Measurements from ENCODE around the gene AFMID. TPM values are rescaled to one million over a fixed set of nuclear protein-coding genes. Genes with fewer than 3 reads are reported as not detected.

AFMID gene
- total RNA-seq, 1 donor from 2014 or later = 47.6 TPM

DNA sequence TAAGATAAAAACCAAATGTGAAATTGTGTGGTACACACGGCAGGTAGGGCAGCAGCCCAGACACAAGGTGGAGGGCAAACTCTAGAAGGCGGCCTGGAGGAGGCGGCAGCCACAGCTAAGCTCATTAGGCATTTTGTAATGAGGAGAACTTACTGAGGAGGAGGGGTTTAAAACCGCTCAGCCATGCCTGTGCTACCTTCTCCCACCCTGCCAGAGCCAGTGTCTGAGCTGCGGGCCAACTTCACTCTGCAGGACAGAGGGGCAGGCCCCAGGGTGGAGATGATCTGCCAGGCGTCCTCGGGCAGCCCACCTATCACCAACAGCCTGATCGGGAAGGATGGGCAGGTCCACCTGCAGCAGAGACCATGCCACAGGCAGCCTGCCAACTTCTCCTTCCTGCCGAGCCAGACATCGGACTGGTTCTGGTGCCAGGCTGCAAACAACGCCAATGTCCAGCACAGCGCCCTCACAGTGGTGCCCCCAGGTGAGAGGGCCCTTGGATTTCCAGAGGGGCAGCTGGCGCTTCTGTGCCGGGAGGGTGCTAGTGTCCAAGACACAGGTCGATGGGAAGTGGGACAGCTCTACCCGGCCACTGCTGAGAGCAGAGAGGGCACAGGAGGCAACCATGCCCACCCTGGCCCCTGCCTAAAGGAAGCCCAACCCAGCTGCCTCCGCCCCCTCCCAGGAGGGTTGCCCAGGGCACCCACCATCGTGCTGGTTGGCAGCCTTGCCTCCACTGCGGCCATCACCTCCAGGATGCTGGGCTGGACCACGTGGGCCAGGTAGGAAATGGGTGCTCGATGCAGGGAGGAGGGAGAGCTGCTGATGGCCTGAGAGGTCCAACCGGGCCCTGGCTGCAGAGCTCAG, 23.0 kb upstream of the AFMID start:
- TF ChIP-seq POLR2A (IDR thresholded peaks at IDR 0.05) = no peak
- no peak for TF ChIP-seq POLR2AphosphoS5 (IDR thresholded peaks at IDR 0.05; ENCODE audit: insufficient read depth in 1 of 2, low read depth in 1 of 2)
- TF ChIP-seq, protein P1, sequence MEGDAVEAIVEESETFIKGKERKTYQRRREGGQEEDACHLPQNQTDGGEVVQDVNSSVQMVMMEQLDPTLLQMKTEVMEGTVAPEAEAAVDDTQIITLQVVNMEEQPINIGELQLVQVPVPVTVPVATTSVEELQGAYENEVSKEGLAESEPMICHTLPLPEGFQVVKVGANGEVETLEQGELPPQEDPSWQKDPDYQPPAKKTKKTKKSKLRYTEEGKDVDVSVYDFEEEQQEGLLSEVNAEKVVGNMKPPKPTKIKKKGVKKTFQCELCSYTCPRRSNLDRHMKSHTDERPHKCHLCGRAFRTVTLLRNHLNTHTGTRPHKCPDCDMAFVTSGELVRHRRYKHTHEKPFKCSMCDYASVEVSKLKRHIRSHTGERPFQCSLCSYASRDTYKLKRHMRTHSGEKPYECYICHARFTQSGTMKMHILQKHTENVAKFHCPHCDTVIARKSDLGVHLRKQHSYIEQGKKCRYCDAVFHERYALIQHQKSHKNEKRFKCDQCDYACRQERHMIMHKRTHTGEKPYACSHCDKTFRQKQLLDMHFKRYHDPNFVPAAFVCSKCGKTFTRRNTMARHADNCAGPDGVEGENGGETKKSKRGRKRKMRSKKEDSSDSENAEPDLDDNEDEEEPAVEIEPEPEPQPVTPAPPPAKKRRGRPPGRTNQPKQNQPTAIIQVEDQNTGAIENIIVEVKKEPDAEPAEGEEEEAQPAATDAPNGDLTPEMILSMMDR (IDR thresholded peaks at IDR 0.05) = no peak
- intact Hi-C loops (cut with DNase I) = no loop called here

DNA sequence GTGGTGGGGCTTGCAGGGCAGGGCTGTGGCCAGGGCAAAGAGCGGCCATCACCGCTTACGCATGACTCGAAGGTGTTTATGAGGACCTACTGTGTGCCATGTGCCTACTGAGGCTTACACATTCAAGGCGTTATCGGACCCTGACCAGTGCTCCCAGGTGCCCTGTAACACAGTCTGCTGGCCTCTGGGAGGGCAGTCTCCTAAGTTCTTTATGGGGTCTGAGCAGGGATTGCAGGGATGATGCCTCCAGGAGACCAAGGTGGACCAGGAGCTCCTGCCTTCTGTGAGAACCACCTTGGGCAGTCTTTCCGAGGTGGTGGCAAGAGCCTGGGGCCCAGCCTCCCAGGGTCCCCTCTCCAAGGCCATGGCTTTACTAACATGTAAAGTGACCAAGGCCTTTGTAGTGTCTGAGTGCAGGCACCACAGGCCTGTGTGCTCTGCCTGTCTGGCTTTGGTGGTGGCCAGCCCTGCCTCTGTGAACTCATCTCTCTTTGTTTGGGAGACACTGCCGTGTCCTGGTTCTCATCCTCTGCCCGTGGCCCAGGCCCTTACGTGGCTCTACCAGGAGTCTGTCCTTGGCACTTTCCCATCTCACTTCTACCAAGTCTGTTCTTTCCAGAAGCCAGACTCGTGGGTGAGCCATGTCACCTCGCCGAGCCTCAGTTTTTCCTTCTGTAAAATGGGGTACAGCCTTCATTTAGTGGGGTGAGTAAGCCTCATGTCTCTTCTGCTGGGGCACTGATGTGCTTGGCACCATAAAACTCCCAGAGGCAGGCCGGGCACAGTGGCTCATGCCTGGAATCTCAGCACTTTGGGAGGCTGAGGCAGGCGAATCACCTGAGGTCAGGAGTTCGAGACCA, 22.2 kb upstream of the AFMID start:
- TF ChIP-seq, protein P1 (IDR thresholded peaks at IDR 0.05) = no peak
- TF ChIP-seq POLR2A (IDR thresholded peaks at IDR 0.05) (no peak), POLR2AphosphoS5 (IDR thresholded peaks at IDR 0.05; ENCODE audit: insufficient read depth in 1 of 2, low read depth in 1 of 2) (no peak)
- Histone ChIP-seq H3K9me3 (no peaks in the 10 kb centered on the region), H3K27me3 (no peaks in the 10 kb centered on the region), H3K4me3 (no peak overlapping the region), H3K27ac (no peak overlapping the region), H3K36me3 (no peaks in the 10 kb centered on the region), H3K4me1 (peaks cover 18% of the 10 kb centered on the region)
- DNase-seq (ENCODE audit: extremely low spot score in 2 of 2) = no peak
- intact Hi-C loops (cut with DNase I) = no loop called here

More for the DNA sequence above, 23.0 kb upstream of the AFMID start:
- Histone ChIP-seq H3K4me1 (peaks cover 9% of the 10 kb centered on the region), H3K4me3 (no peak overlapping the region), H3K27me3 (no peaks in the 10 kb centered on the region), H3K9me3 (no peaks in the 10 kb centered on the region), H3K27ac (no peak overlapping the region), H3K36me3 (no peaks in the 10 kb centered on the region)
- no peak for DNase-seq (ENCODE audit: extremely low spot score in 2 of 2)

DNA sequence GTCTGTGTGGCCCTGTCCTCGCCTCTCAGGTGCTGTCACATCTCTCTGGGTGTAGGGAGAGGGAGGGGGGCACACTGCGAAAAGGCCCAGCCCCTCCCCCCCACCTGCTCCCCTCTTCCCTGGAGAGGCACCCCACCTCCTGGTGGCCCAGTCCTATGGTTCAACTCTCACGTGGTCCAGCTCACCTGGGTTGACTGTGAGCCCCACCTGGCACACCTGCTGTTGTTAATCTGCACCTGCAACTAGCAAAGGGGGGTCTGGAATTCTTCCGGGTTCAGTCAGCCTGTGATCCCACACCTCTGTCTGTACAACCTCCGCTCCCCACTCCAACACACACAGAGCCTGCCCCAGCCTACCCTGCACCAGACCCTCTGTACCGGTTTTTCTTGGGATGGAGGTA, 20.7 kb upstream of the AFMID start:
- H3K4me3 ChIP-seq = no peak overlapping the region
- DNase-seq (ENCODE audit: extremely low spot score in 2 of 2) = no peak
- no peaks in the 10 kb centered on the region for H3K9me3 ChIP-seq
- TF ChIP-seq POLR2AphosphoS5 (IDR thresholded peaks at IDR 0.05; ENCODE audit: insufficient read depth in 1 of 2, low read depth in 1 of 2) (no peak), POLR2A (IDR thresholded peaks at IDR 0.05) (no peak)
- TF ChIP-seq, protein P1 (IDR thresholded peaks at IDR 0.05) = no peak
- H3K36me3 ChIP-seq = no peaks in the 10 kb centered on the region
- H3K27me3 ChIP-seq = no peaks in the 10 kb centered on the region
- H3K27ac ChIP-seq = no peak overlapping the region
- intact Hi-C loops (cut with DNase I) = no loop called here
- peaks cover 22% of the 10 kb centered on the region for H3K4me1 ChIP-seq

DNA sequence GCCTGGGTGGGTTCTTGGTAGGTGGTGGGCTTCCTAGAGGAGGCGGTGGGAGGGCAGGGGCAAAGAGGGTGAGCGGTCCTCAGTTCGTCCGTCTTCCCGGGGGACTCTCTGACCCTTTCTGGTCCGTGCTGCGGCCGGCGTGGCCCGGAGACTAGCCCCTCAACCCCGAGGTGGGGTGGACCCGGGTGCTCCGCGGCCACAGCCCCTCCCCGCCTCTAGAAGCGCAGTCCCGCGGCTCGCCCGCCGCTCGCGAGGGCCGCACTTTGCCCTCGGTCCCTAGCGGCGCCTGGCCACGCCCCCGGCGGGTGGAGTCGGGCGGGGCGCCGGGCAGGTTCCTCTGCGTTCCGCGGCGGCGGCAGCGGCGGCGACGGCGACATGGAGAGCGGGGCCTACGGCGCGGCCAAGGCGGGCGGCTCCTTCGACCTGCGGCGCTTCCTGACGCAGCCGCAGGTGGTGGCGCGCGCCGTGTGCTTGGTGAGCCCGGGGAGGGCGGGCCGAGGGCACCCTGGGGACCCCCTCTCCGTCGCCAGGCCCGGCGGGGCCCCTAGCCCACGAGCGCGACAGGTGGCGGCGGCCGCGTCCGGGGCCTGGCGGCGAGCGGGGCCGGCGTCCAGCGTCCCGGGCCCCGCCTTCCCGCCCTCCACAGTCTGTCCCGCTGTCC, 18.8 kb upstream of the AFMID start, which contains the start of gene SYNGR2:
TSS of gene SYNGR2 (plus strand) at position 340 of the 661 bp plus-strand sequence. CDS start at position 376, 36 bp downstream.
- Histone ChIP-seq H3K4me1 (peaks cover 42% of the 10 kb centered on the region), H3K27ac (peak within 1 kb of the TSS; percentile 88), H3K9me3 (no peaks in the 10 kb centered on the region), H3K27me3 (no peaks in the 10 kb centered on the region), H3K36me3 (no peaks in the 10 kb centered on the region), H3K4me3 (peak within 1 kb of the TSS; percentile 80 to 88)
- intact Hi-C loops (cut with DNase I) = no loop called here
- TF ChIP-seq POLR2A (IDR thresholded peaks at IDR 0.05) (peak in 1 of 2 donors; percentile 73), POLR2AphosphoS5 (IDR thresholded peaks at IDR 0.05; ENCODE audit: insufficient read depth in 1 of 2, low read depth in 1 of 2) (no peak)
- DNase-seq (ENCODE audit: extremely low spot score in 2 of 2) = no peak
